ENCODE results near the gene ATP9A. TPM values are rescaled to one million over a fixed set of nuclear protein-coding genes. Genes with fewer than 3 reads are reported as not detected.

Gene ATP9A
- total RNA-seq, 1 experiment from 2014 or later = 12.1 TPM

DNA sequence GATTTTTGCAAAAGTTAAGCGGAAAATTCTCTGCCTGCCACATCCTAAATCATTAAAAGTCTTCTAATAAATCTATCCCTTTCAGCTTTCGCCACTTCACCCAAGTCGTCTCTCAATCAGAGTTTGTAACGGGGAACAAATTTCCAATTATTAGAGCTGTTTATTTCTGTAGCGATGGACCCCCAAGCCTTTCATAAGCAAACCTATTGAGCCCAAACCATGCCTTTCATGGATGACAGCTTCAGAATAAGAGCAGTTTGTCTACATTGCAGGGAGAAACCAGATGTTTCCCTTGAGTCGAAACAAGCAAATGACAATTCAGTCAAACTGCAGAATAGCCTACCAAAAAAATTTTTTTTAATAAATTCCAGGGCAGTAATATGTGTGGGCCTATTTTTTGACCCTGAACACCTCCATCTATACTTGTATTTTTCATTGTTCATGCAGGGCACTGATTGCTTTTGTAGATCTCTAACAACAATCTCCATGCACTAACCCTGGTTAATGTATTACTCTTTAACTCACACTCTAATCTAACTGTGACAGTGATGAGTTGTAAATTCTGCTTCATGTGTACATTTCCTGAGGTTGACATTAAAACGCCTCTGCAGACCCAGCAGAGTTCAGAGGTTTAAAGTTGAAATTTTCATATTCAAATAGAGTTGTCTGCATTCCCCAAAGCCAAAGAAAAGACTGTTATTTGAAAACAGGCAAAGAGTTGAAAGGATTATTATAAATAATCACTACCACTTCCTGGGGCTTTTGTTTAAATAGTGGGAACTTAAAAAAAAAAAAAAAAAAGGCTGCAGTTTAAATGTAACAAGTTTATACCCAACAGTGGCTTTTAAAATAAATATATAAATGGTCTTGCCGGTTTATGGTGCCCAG, 64.5 kb downstream of the ATP9A start:
- no peak overlapping the region for H3K18ac ChIP-seq (ENCODE audit: insufficient read length, low read depth, low read length)
- H4K8ac ChIP-seq (replicated peaks; ENCODE audit: insufficient read length, low read depth, low read length) = no peak overlapping the region
- H3K23me2 ChIP-seq (ENCODE audit: insufficient read length, low read depth, low read length, poor library complexity, severe bottlenecking) = no peaks in the 10 kb centered on the region
- no peaks in the 10 kb centered on the region for H3K36me3 Mint-ChIP-seq (ENCODE audit: insufficient read depth in 1 of 3, low read depth in 3 of 3)
- peaks cover 63 to 66% of the 10 kb centered on the region in 2 experiments for H3K4me1 Mint-ChIP-seq
- H3K4ac ChIP-seq (ENCODE audit: low read depth, low read length) = no peak overlapping the region
- peaks cover 13% of the 10 kb centered on the region; the same call in 1 of the 2 replicates for H3K4me1 ChIP-seq (ENCODE audit: insufficient read depth, low read length)
- no peak overlapping the region for H3K23ac ChIP-seq (ENCODE audit: insufficient read length, low read depth, low read length)
- no peak for DNase-seq
- no peak overlapping the region for H4K91ac ChIP-seq (ENCODE audit: insufficient read length, low read depth, low read length)
- no peak overlapping the region for H3K4me3 Mint-ChIP-seq
- H3K27ac ChIP-seq (ENCODE audit: insufficient read length, low read depth, low read length) = no peak overlapping the region
- no peak overlapping the region for H2BK20ac ChIP-seq (ENCODE audit: low read depth, low read length, poor library complexity, severe bottlenecking)
- H3K14ac ChIP-seq (ENCODE audit: insufficient read depth, low read length) = no peak overlapping the region
- no peak overlapping the region for H2BK12ac ChIP-seq (ENCODE audit: insufficient read length, low read depth, low read length)
- no CpG with 5 or more reads among the region's 8 CpGs for WGBS (ENCODE audit: extremely low coverage, insufficient read length, low lambda C conversion rate)
- no peaks in the 10 kb centered on the region for H4K20me1 ChIP-seq (ENCODE audit: control insufficient read depth, insufficient read depth, insufficient read length)
- no peak overlapping the region for H2BK15ac ChIP-seq (ENCODE audit: low read depth, low read length)
- H3K79me2 ChIP-seq (ENCODE audit: insufficient read depth, low read length) = no peaks in the 10 kb centered on the region
- no peaks in the 10 kb centered on the region for H3K27me3 Mint-ChIP-seq (ENCODE audit: low read depth)
- peak overlapping the region in 1 of 3 experiments; percentile 82; a peak in 3 of 7 replicates for H3K27ac Mint-ChIP-seq
- no peak overlapping the region for H2AFZ ChIP-seq (ENCODE audit: low read length)
- H3K9ac ChIP-seq (ENCODE audit: extremely low read depth, insufficient read length, low read length) = no peak overlapping the region
- no peak overlapping the region for H2BK5ac ChIP-seq (ENCODE audit: insufficient read length, low read length)
- H3K9me3 Mint-ChIP-seq = no peaks in the 10 kb centered on the region
- TF ChIP-seq, protein P1, sequence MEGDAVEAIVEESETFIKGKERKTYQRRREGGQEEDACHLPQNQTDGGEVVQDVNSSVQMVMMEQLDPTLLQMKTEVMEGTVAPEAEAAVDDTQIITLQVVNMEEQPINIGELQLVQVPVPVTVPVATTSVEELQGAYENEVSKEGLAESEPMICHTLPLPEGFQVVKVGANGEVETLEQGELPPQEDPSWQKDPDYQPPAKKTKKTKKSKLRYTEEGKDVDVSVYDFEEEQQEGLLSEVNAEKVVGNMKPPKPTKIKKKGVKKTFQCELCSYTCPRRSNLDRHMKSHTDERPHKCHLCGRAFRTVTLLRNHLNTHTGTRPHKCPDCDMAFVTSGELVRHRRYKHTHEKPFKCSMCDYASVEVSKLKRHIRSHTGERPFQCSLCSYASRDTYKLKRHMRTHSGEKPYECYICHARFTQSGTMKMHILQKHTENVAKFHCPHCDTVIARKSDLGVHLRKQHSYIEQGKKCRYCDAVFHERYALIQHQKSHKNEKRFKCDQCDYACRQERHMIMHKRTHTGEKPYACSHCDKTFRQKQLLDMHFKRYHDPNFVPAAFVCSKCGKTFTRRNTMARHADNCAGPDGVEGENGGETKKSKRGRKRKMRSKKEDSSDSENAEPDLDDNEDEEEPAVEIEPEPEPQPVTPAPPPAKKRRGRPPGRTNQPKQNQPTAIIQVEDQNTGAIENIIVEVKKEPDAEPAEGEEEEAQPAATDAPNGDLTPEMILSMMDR (conservative IDR thresholded peaks at IDR 0.05) = no peak
- no peak overlapping the region for H4K5ac ChIP-seq (ENCODE audit: insufficient read length, low read depth, low read length)
- H2BK120ac ChIP-seq (ENCODE audit: low read depth, low read length, poor library complexity, severe bottlenecking) = no peak overlapping the region
- no peaks in the 10 kb centered on the region for H3K79me1 ChIP-seq (ENCODE audit: insufficient read depth, low read depth, low read length, poor library complexity, severe bottlenecking)
- H2AK5ac ChIP-seq (ENCODE audit: insufficient read length, low read length) = no peak overlapping the region
- H3K56ac ChIP-seq (ENCODE audit: insufficient read length, low read depth, low read length) = no peak overlapping the region
- no peak overlapping the region for H3K4me2 ChIP-seq (ENCODE audit: insufficient read depth, insufficient read length, low read length)
- H3T11ph ChIP-seq (ENCODE audit: low read length) = no peak overlapping the region
- H3K9me3 ChIP-seq (ENCODE audit: control insufficient read depth, low read depth, low read length) = no peaks in the 10 kb centered on the region
- H3K27me3 ChIP-seq (ENCODE audit: insufficient read depth, low read length) = no peaks in the 10 kb centered on the region

All from H9 (cell line).